Activated naive CD8-positive, alpha-beta T cell treated with anti-CD3 and anti-CD28 coated beads, Interleukin-2, amount 10 ng/mL, durations not matched to agents 7 days and 5 days (primary cell): ENCODE results near the gene BEND6. TPM values are rescaled to one million over a fixed set of nuclear protein-coding genes. Genes with fewer than 3 reads are reported as not detected.

Experiments
- ATAC-seq: fragments of 150-1000 bp; cut with Tn5 transposase; one replicate; pipeline ENCODE4 v1.10.0; 2021; ENCODE audit warnings: low read depth, moderate library complexity
- POLR2A ChIA-PET: fragments of 350-600 bp; sonication (Branson Sonifier 250); formaldehyde crosslinking; loops from one replicate; lab custom pipeline; 2021; ENCODE audit warnings: antibody characterized with exemption; lab: Charles Lee
- DNase-seq: peaks from one replicate; pipeline ENCODE4 v3.0.0; 2021
- H3K27ac Mint-ChIP-seq: one replicate; pipeline ENCODE4 v1.8.0; 2022; ENCODE audit warnings: mild to moderate bottlenecking, mixed read lengths
- H3K27me3 Mint-ChIP-seq: one replicate; pipeline ENCODE4 v1.8.0; 2022; ENCODE audit warnings: mild to moderate bottlenecking, moderate library complexity, mixed read lengths
- H3K36me3 Mint-ChIP-seq: one replicate; pipeline ENCODE4 v1.8.0; 2021; ENCODE audit warnings: mild to moderate bottlenecking, mixed read lengths
- H3K4me1 Mint-ChIP-seq: one replicate; pipeline ENCODE4 v1.8.0; 2021; ENCODE audit warnings: mixed read lengths
- H3K4me3 Mint-ChIP-seq: one replicate; pipeline ENCODE4 v1.8.0; 2022; ENCODE audit warnings: mild to moderate bottlenecking, moderate library complexity, mixed read lengths
- H3K9me3 Mint-ChIP-seq: one replicate; pipeline ENCODE4 v1.8.0; 2021; ENCODE audit warnings: mixed read lengths
- total RNA-seq, 2 experiments: library from RNA; stranded (reverse); gene quantifications; one replicate each; pipeline ENCODE4 v1.2.3, GENCODE V29; 2021

BEND6 gene
- total RNA-seq, 2 experiments from 2014 or later = not detected

GRCh38 chr6:56927538-56928453 lies 27.1 kb upstream of the BEND6 start:
- Mint-ChIP-seq H3K27ac (no peak overlapping the region), H3K36me3 (no peaks in the 10 kb centered on the region), H3K4me3 (no peak overlapping the region), H3K9me3 (no peaks in the 10 kb centered on the region), H3K4me1 (no peaks in the 10 kb centered on the region), H3K27me3 (peaks cover 22% of the 10 kb centered on the region)
- DNase-seq = no peak
- POLR2A ChIA-PET = no interaction called here
- no peak for ATAC-seq

- H3K36me3 Mint-ChIP-seq = no peaks in the 10 kb centered on the region
- H3K27me3 Mint-ChIP-seq = peaks cover 34% of the 10 kb centered on the region
- DNase-seq (no peak), ATAC-seq (no peak)
- H3K9me3 Mint-ChIP-seq = no peaks in the 10 kb centered on the region
- no peaks in the 10 kb centered on the region for H3K4me1 Mint-ChIP-seq
- POLR2A ChIA-PET = no interaction called here
- H3K4me3 Mint-ChIP-seq = no peak overlapping the region
- H3K27ac Mint-ChIP-seq = no peak overlapping the region
Measured at GRCh38 chr6:56930846-56931245, 24.1 kb upstream of the BEND6 start.

GRCh38 chr6:56932910-56933477 lies 21.9 kb upstream of the BEND6 start:
- H3K36me3 Mint-ChIP-seq = no peaks in the 10 kb centered on the region
- peaks cover 22% of the 10 kb centered on the region for H3K27me3 Mint-ChIP-seq
- DNase-seq (no peak), ATAC-seq (no peak)
- H3K4me1 Mint-ChIP-seq = no peaks in the 10 kb centered on the region
- POLR2A ChIA-PET = no interaction called here
- no peak overlapping the region for H3K4me3 Mint-ChIP-seq
- H3K9me3 Mint-ChIP-seq = no peaks in the 10 kb centered on the region
- no peak overlapping the region for H3K27ac Mint-ChIP-seq

- H3K4me3 Mint-ChIP-seq = no peak overlapping the region
- H3K27ac Mint-ChIP-seq = no peak overlapping the region
- H3K4me1 Mint-ChIP-seq = no peaks in the 10 kb centered on the region
- H3K36me3 Mint-ChIP-seq = no peaks in the 10 kb centered on the region
- ATAC-seq (no peak), DNase-seq (no peak)
- POLR2A ChIA-PET = no interaction called here
- no peaks in the 10 kb centered on the region for H3K9me3 Mint-ChIP-seq
- H3K27me3 Mint-ChIP-seq = peaks cover 16% of the 10 kb centered on the region
Measured at GRCh38 chr6:56933650-56934049, 21.3 kb upstream of the BEND6 start.

- H3K27me3 Mint-ChIP-seq = peaks cover 18% of the 10 kb centered on the region
- no peaks in the 10 kb centered on the region for H3K36me3 Mint-ChIP-seq
- H3K4me1 Mint-ChIP-seq = no peaks in the 10 kb centered on the region
- ATAC-seq (no peak), DNase-seq (no peak)
- H3K4me3 Mint-ChIP-seq = no peak overlapping the region
- POLR2A ChIA-PET = no interaction called here
- H3K27ac Mint-ChIP-seq = no peak overlapping the region
- peaks cover 4% of the 10 kb centered on the region for H3K9me3 Mint-ChIP-seq
Measured at GRCh38 chr6:56934876-56935275, 20.0 kb upstream of the BEND6 start.

GRCh38 chr6:56936466-56936865 lies 18.4 kb upstream of the BEND6 start:
- Mint-ChIP-seq H3K27ac (no peak overlapping the region), H3K9me3 (peaks cover 4% of the 10 kb centered on the region)

GRCh38 chr6:56938649-56939191 lies 16.2 kb upstream of the BEND6 start:
- ATAC-seq = no peak
- H3K27ac Mint-ChIP-seq = no peak overlapping the region

More at GRCh38 chr6:56936466-56936865, 18.4 kb upstream of the BEND6 start:
- no peak for ATAC-seq
- Mint-ChIP-seq H3K4me3 (no peak overlapping the region), H3K27me3 (peaks cover 18% of the 10 kb centered on the region), H3K36me3 (no peaks in the 10 kb centered on the region), H3K4me1 (no peaks in the 10 kb centered on the region)
- POLR2A ChIA-PET = no interaction called here
- DNase-seq = no peak

GRCh38 chr6:56940463-56940862 lies 14.4 kb upstream of the BEND6 start:
- no peak for DNase-seq
- H3K4me3 Mint-ChIP-seq = no peak overlapping the region
- POLR2A ChIA-PET = no interaction called here
- no peaks in the 10 kb centered on the region for H3K36me3 Mint-ChIP-seq
- no peaks in the 10 kb centered on the region for H3K4me1 Mint-ChIP-seq
- H3K27me3 Mint-ChIP-seq = peaks cover 17% of the 10 kb centered on the region
- ATAC-seq = no peak
- H3K9me3 Mint-ChIP-seq = peaks cover 7% of the 10 kb centered on the region
- H3K27ac Mint-ChIP-seq = no peak overlapping the region

More at GRCh38 chr6:56938649-56939191, 16.2 kb upstream of the BEND6 start:
- no peak overlapping the region for H3K4me3 Mint-ChIP-seq
- H3K27me3 Mint-ChIP-seq = peaks cover 12% of the 10 kb centered on the region
- H3K36me3 Mint-ChIP-seq = no peaks in the 10 kb centered on the region
- peaks cover 7% of the 10 kb centered on the region for H3K9me3 Mint-ChIP-seq
- H3K4me1 Mint-ChIP-seq = no peaks in the 10 kb centered on the region
- POLR2A ChIA-PET = no interaction called here
- DNase-seq = no peak

- Mint-ChIP-seq H3K4me1 (no peaks in the 10 kb centered on the region), H3K27ac (no peak overlapping the region), H3K9me3 (peaks cover 7% of the 10 kb centered on the region), H3K4me3 (no peak overlapping the region), H3K36me3 (no peaks in the 10 kb centered on the region), H3K27me3 (peaks cover 17% of the 10 kb centered on the region)
- DNase-seq = no peak
- POLR2A ChIA-PET = no interaction called here
- ATAC-seq = no peak
Measured at GRCh38 chr6:56940977-56941376, 13.9 kb upstream of the BEND6 start.

GRCh38 chr6:56944661-56945060 lies 10.2 kb upstream of the BEND6 start:
- no peak for DNase-seq
- H3K27ac Mint-ChIP-seq = no peak overlapping the region
- POLR2A ChIA-PET = no interaction called here
- no peak for ATAC-seq
- H3K36me3 Mint-ChIP-seq = no peaks in the 10 kb centered on the region
- peaks cover 36% of the 10 kb centered on the region for H3K27me3 Mint-ChIP-seq
- H3K4me3 Mint-ChIP-seq = no peak overlapping the region
- H3K4me1 Mint-ChIP-seq = no peaks in the 10 kb centered on the region
- H3K9me3 Mint-ChIP-seq = peaks cover 3% of the 10 kb centered on the region

GRCh38 chr6:56946368-56946767 lies 8.5 kb upstream of the BEND6 start:
- no peak overlapping the region for H3K4me3 Mint-ChIP-seq
- H3K9me3 Mint-ChIP-seq = peaks cover 3% of the 10 kb centered on the region
- no peak for ATAC-seq

GRCh38 chr6:56947924-56948323 lies 7.0 kb upstream of the BEND6 start:
- Mint-ChIP-seq H3K36me3 (no peaks in the 10 kb centered on the region), H3K4me1 (no peaks in the 10 kb centered on the region), H3K9me3 (peaks cover under 1% of the 10 kb centered on the region), H3K4me3 (no peak overlapping the region), H3K27me3 (peaks cover 65% of the 10 kb centered on the region), H3K27ac (no peak overlapping the region)
- ATAC-seq (no peak), DNase-seq (no peak)
- POLR2A ChIA-PET = no interaction called here

More at GRCh38 chr6:56946368-56946767, 8.5 kb upstream of the BEND6 start:
- Mint-ChIP-seq H3K27ac (no peak overlapping the region), H3K4me1 (no peaks in the 10 kb centered on the region), H3K36me3 (no peaks in the 10 kb centered on the region), H3K27me3 (peaks cover 50% of the 10 kb centered on the region)
- no peak for DNase-seq
- POLR2A ChIA-PET = no interaction called here

GRCh38 chr6:56949265-56949664 lies 5.6 kb upstream of the BEND6 start:
- no peak for ATAC-seq
- no peak overlapping the region for H3K27ac Mint-ChIP-seq
- no peaks in the 10 kb centered on the region for H3K36me3 Mint-ChIP-seq
- POLR2A ChIA-PET = no interaction called here
- DNase-seq = no peak
- peaks cover 78% of the 10 kb centered on the region for H3K27me3 Mint-ChIP-seq
- H3K9me3 Mint-ChIP-seq = no peaks in the 10 kb centered on the region
- peaks cover 10% of the 10 kb centered on the region for H3K4me1 Mint-ChIP-seq
- H3K4me3 Mint-ChIP-seq = no peak overlapping the region
